Activated T-cell treated with anti-CD3 and anti-CD28 coated beads, Interleukin-2, amount 50 U/mL, for 24 hours (primary cell): ENCODE measurements around the gene CAMSAP3.

Experiments used
- DNase-seq: peaks from one replicate; pipeline ENCODE4 v3.0.0-alpha.2; 2020
- H3K27ac Mint-ChIP-seq: 2 replicates; pipeline ENCODE4 v1.8.0; 2020; ENCODE audit warnings: mild to moderate bottlenecking, mixed read lengths
- H3K27me3 Mint-ChIP-seq: 2 replicates; pipeline ENCODE4 v1.8.0; 2020; ENCODE audit warnings: mixed read lengths
- H3K36me3 Mint-ChIP-seq: 2 replicates; pipeline ENCODE4 v1.8.0; 2020; ENCODE audit warnings: low read depth, mixed read lengths
- H3K4me1 Mint-ChIP-seq: 2 replicates; pipeline ENCODE4 v1.8.0; 2020; ENCODE audit warnings: low read depth, mixed read lengths
- H3K4me3 Mint-ChIP-seq: 2 replicates; pipeline ENCODE4 v1.8.0; 2020; ENCODE audit warnings: mild to moderate bottlenecking, moderate library complexity, mixed read lengths
- H3K9me3 Mint-ChIP-seq: 2 replicates; pipeline ENCODE4 v1.8.0; 2020; ENCODE audit warnings: mixed read lengths

CAMSAP3 gene

DNA sequence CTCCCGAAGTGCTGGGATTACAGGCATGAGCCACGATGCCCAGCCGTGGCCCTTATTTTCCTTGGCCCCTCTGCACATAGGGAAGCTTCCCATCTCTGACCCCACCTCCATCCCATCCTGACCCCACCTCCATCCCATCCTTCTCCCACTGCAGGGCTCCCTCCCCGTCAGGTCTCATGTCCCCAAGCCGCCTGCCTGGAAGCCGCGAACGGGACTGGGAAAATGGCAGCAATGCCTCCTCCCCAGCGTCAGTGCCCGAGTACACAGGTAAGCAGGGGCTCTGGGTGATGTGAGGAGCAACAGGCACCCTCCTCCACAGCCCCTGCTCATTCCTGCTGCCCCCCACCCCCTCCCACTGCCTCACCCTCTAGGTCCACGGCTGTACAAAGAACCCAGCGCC lies 21.5 kb downstream of the CAMSAP3 start:
- Mint-ChIP-seq H3K4me3 (no peak overlapping the region), H3K27me3 (no peaks in the 10 kb centered on the region), H3K36me3 (peaks cover 48% of the 10 kb centered on the region), H3K27ac (no peak overlapping the region), H3K4me1 (no peaks in the 10 kb centered on the region), H3K9me3 (no peaks in the 10 kb centered on the region)
- DNase-seq = no peak

DNA sequence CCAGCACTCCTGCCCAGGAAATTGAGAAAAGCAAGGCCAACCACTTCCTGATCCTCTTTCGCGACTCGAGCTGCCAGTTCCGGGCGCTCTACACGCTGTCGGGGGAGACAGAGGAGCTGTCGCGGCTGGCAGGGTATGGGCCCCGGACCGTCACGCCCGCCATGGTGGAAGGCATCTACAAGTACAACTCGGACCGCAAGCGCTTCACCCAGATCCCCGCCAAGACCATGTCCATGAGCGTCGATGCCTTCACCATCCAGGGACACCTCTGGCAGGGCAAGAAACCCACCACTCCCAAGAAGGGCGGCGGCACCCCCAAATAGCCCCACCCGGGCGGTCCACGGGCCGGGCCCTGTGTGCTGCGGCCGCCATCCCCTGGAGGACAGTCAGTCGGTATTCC lies 22.1 kb downstream of the CAMSAP3 start:
- DNase-seq = no peak
- Mint-ChIP-seq H3K4me3 (no peak overlapping the region), H3K9me3 (no peaks in the 10 kb centered on the region), H3K4me1 (no peaks in the 10 kb centered on the region), H3K36me3 (peaks cover 53% of the 10 kb centered on the region), H3K27me3 (no peaks in the 10 kb centered on the region), H3K27ac (no peak overlapping the region)

- no peak for DNase-seq
- peaks cover 59% of the 10 kb centered on the region for H3K36me3 Mint-ChIP-seq
Measured at GRCh38 chr19:7618348-7618747, 22.7 kb downstream of the CAMSAP3 start.

DNA sequence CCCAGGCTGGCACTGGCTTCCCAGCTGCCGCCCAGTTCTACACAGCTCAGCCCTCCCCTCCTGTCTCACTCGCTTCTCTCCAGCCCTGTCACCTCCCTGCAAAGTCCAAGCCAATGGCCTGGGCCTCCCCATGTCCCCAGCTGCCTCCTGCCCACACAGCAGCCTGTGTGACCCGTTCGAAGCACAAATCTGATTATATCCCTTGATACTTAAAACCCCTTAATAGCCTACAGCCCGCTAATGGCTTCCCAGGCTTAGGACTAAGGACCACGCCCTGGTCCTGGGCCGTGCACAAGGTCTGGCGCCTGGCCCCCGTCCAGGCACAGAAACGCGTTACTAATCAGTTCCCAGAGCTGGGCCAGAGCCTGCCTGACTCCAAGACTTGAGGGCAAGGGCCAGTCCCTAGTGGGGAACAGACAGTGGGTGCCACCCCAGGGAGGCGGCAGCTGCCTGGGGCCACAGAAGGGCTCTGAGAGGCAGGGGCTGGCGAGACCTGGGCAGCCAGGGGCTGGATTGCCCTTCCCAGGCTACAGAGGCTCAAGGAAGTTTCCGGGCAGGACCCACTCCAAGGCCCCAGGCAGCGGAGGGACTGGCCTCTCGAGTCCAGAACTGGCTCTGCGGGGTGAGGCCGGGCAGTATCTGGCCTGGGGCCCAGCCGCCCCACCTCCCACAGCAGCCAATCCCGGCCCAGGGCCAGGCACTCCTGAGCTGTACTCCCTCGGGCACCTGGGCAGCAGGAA lies 23.3 kb downstream of the CAMSAP3 start:
- no peaks in the 10 kb centered on the region for H3K4me1 Mint-ChIP-seq
- H3K4me3 Mint-ChIP-seq = no peak overlapping the region
- H3K27me3 Mint-ChIP-seq = no peaks in the 10 kb centered on the region
- H3K9me3 Mint-ChIP-seq = no peaks in the 10 kb centered on the region
- no peak for DNase-seq
- H3K36me3 Mint-ChIP-seq = peaks cover 65% of the 10 kb centered on the region
- no peak overlapping the region for H3K27ac Mint-ChIP-seq

More at GRCh38 chr19:7618348-7618747, 22.7 kb downstream of the CAMSAP3 start:
- Mint-ChIP-seq H3K4me3 (no peak overlapping the region), H3K9me3 (no peaks in the 10 kb centered on the region), H3K27ac (no peak overlapping the region), H3K27me3 (no peaks in the 10 kb centered on the region), H3K4me1 (no peaks in the 10 kb centered on the region)

DNA sequence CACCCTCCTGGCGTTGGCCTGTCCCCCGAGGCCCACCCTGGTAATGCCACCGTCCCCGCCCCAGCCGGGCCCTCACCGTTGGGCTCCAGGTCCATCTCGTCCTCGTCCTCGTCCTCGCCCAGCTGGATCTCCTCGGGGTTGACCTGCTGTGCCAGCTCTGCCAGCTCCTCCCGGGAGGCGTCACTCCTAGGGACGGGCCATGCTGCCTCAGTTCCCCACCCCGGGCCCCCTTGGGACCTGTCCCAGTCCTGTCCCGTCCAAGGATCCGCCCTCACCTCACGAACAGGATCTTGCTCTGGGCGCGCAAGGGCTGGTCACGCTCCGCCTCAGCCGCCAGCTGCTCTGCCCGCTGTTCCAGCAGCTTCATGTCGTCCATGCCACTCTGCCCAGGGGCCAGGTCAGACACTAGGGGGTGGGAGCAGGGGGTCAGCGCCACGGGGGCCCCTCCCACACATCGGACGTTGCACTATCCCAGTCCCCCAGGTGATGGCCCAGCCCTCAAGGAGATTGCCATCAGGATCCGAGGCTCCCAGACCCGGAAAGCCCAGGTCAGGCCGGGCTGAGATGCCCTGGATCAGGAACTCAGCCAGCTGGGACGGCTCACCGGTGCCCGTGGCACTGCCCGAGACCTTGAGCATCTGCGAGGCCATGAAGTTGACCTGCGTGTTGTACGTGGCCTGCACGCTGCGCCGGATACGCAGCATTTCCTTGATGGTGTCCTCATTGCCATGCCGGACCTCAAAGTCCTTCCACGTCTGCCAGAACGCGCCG lies 24.2 kb downstream of the CAMSAP3 start:
- Mint-ChIP-seq H3K27ac (no peak overlapping the region), H3K9me3 (no peaks in the 10 kb centered on the region), H3K4me1 (no peaks in the 10 kb centered on the region), H3K36me3 (peaks cover 74% of the 10 kb centered on the region), H3K27me3 (no peaks in the 10 kb centered on the region), H3K4me3 (no peak overlapping the region)
- no peak for DNase-seq

DNA sequence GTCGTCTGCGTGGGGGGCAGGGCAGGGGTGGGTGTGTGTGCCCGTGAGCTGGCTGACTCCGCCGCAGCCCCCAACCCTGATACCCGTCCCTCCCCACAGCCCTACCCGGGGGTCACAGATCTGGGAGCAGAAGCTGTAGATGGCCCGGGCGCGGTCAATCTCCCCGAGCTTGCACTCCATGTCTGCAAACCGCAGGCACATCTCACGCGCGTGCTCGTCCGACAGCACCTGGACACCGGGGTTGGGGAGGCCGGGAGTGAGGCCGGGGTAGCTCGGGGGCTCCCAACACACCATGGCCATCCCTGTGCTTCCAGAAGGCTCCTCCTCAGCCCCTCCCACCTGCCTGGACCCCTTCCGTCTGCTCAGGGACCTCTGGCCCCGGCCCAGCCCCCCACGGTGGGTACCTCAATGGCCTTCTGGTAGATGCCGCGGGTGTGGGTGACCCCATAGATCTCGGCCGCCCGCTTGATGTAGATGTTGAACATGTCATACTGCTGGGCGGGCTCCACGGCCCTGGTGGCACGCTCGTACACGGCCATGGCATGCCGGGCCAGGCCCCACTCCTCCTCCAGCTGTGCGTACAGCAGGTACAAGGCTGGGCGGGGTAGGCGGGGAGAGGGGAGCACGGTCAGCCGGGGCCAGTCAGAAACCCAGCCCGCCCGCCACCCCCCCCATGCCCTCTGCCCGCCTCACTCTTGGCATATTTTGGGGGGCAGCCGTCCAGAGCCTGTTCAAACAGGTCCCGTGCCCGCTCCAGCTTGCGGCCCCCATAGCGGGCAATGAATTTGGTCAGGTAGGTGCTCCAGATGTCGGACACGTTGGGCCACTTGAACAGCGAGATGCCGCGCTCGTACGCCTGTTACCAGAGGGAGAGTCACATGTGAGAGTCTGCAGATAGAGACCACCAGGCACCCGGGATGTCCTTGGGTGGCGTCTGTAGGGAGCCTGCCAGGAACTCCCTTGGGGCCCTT lies 25.1 kb downstream of the CAMSAP3 start:
- H3K27ac Mint-ChIP-seq = no peak overlapping the region
- no peaks in the 10 kb centered on the region for H3K9me3 Mint-ChIP-seq
- DNase-seq = no peak
- H3K4me3 Mint-ChIP-seq = no peak overlapping the region
- H3K4me1 Mint-ChIP-seq = no peaks in the 10 kb centered on the region
- H3K36me3 Mint-ChIP-seq = peaks cover 81% of the 10 kb centered on the region
- H3K27me3 Mint-ChIP-seq = no peaks in the 10 kb centered on the region

DNA sequence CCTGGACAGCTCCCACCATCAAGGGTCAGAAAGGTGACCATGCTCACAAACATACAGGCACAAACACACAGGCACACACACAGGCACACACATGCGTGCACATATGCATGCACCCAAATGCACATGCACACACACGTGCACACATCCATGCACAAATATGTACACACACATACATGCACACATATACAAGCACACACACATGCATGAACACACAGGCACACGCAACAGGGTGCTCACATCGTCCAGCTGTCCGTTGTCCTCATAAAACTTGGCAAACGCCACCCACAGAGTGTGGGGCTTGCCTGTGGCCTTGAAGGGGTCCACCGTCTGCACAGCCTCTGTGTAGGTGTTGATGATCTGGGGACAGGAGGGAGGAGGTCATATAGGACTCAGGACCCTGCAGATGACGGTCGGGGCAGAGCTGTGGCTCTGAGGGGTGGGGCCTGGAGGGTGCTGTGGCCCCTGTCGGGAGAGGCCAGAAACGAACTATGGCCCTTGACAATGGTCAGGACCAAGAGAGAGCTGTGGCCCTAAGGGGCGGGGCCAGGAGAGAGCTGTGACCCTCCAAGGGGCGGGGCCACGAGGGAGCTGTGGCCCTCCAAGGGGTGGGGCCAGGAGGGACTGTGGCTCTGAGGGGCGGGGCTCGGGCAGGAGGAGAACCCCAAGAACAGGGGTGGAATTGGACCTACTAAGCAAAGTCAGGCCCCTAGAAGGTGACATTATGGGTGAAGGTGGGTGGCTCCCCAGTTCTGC lies 27.4 kb downstream of the CAMSAP3 start:
- Mint-ChIP-seq H3K27me3 (no peaks in the 10 kb centered on the region), H3K4me3 (no peak overlapping the region), H3K36me3 (peaks cover 84% of the 10 kb centered on the region), H3K4me1 (peaks cover 10% of the 10 kb centered on the region), H3K9me3 (no peaks in the 10 kb centered on the region), H3K27ac (no peak overlapping the region)
- no peak for DNase-seq

GRCh38 chr19:7623725-7624603 lies 28.3 kb downstream of the CAMSAP3 start:
- Mint-ChIP-seq H3K27ac (no peak overlapping the region), H3K9me3 (no peaks in the 10 kb centered on the region), H3K36me3 (peaks cover 82% of the 10 kb centered on the region), H3K4me1 (peaks cover 19% of the 10 kb centered on the region), H3K4me3 (no peak overlapping the region), H3K27me3 (no peaks in the 10 kb centered on the region)
- no peak for DNase-seq

DNA sequence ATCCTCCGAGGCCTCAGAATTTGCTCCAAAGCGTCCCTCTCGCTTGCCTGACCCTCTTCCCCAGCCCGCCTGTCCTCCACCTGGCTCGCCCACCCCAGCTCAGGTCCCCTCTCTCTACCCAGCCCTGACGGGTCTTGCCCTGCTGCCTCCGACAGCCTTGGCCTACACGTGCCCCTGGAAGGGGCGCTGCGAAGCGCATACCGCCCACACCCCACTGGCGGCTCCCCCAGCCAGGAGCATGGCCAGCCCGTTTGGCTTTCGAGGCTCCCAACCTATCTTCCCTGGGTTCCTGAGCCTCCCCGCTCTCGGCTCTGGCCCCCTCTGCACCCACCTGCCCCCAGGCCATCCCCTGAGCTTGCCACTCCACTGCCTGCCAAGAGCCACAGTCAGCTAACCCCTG lies 29.1 kb downstream of the CAMSAP3 start:
- Mint-ChIP-seq H3K9me3 (no peaks in the 10 kb centered on the region), H3K36me3 (peaks cover 85% of the 10 kb centered on the region), H3K4me1 (peaks cover 25% of the 10 kb centered on the region)

GRCh38 chr19:7625763-7626372 lies 30.2 kb downstream of the CAMSAP3 start:
- H3K36me3 Mint-ChIP-seq = peaks cover 82% of the 10 kb centered on the region
- no peak for DNase-seq
- H3K27me3 Mint-ChIP-seq = no peaks in the 10 kb centered on the region
- no peak overlapping the region for H3K27ac Mint-ChIP-seq
- peaks cover 33% of the 10 kb centered on the region for H3K4me1 Mint-ChIP-seq
- no peak overlapping the region for H3K4me3 Mint-ChIP-seq
- no peaks in the 10 kb centered on the region for H3K9me3 Mint-ChIP-seq

More for the DNA sequence above, 29.1 kb downstream of the CAMSAP3 start:
- Mint-ChIP-seq H3K27me3 (no peaks in the 10 kb centered on the region), H3K4me3 (no peak overlapping the region), H3K27ac (no peak overlapping the region)
- DNase-seq = no peak

GRCh38 chr19:7627166-7627565 lies 31.5 kb downstream of the CAMSAP3 start:
- H3K9me3 Mint-ChIP-seq = no peaks in the 10 kb centered on the region
- H3K27me3 Mint-ChIP-seq = no peaks in the 10 kb centered on the region
- peaks cover 36% of the 10 kb centered on the region for H3K4me1 Mint-ChIP-seq
- H3K4me3 Mint-ChIP-seq = no peak overlapping the region
- DNase-seq = no peak
- no peak overlapping the region for H3K27ac Mint-ChIP-seq
- H3K36me3 Mint-ChIP-seq = peaks cover 76% of the 10 kb centered on the region

GRCh38 chr19:7628589-7629311 lies 33.1 kb downstream of the CAMSAP3 start:
- Mint-ChIP-seq H3K27ac (peak overlapping the region; percentile 99), H3K27me3 (no peaks in the 10 kb centered on the region), H3K9me3 (no peaks in the 10 kb centered on the region), H3K36me3 (peaks cover 74% of the 10 kb centered on the region), H3K4me3 (peak overlapping the region; percentile 98), H3K4me1 (peaks cover 36% of the 10 kb centered on the region)
- no peak for DNase-seq
